ENCODE results near the gene DGKK.

DNA sequence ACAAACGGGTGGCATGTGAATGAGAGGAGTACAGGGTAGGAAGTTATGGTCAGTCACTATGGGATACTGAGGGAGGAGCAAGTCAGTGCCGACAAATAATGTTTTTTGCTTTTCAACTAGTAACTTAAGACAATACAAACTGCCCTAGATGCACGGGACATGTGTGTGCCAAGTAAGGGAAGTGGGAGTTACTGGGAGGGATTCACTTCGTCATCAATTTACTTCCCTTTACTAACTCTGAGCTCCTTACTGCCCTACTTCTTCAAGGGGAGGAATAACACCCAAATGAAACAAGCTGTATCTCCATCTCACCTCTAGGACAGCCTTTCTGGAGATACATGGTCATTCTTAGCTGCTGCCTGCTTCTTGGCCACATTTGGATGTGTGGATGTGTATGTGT is 97.7 kb downstream of the DGKK start:
- TF ChIP-seq, protein P1, sequence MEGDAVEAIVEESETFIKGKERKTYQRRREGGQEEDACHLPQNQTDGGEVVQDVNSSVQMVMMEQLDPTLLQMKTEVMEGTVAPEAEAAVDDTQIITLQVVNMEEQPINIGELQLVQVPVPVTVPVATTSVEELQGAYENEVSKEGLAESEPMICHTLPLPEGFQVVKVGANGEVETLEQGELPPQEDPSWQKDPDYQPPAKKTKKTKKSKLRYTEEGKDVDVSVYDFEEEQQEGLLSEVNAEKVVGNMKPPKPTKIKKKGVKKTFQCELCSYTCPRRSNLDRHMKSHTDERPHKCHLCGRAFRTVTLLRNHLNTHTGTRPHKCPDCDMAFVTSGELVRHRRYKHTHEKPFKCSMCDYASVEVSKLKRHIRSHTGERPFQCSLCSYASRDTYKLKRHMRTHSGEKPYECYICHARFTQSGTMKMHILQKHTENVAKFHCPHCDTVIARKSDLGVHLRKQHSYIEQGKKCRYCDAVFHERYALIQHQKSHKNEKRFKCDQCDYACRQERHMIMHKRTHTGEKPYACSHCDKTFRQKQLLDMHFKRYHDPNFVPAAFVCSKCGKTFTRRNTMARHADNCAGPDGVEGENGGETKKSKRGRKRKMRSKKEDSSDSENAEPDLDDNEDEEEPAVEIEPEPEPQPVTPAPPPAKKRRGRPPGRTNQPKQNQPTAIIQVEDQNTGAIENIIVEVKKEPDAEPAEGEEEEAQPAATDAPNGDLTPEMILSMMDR (IDR thresholded peaks at IDR 0.05), result no peak
- no peak for TF ChIP-seq POLR2A (IDR thresholded peaks at IDR 0.05)

Measured in prostate gland (tissue), 2 donors.